HEK293 (cell line): ENCODE data around the gene KIAA1958.
A peak's percentile ranks its signal among the peaks of the same experiment; 100 is the strongest.

Experiments used
- EGR2 ChIP-seq: fragments of 450-650 bp; formaldehyde crosslinking; IDR thresholded peaks from 2 replicates; pipeline ENCODE4 v1.5.1; 2016; ENCODE audit warnings: low read depth, missing biosample characterization, missing genetic modification characterization
- GFI1B ChIP-seq: fragments of 450-650 bp; formaldehyde crosslinking; IDR thresholded peaks from 2 replicates; pipeline ENCODE4 v1.5.1; 2016; ENCODE audit warnings: missing biosample characterization, missing genetic modification characterization
- IKZF3 ChIP-seq: fragments of 450-650 bp; IDR thresholded peaks from 2 replicates; pipeline ENCODE4 v1.5.0; 2018; ENCODE audit warnings: missing biosample characterization, mild to moderate bottlenecking, missing genetic modification characterization, moderate library complexity
- KLF16 ChIP-seq: fragments of 450-650 bp; formaldehyde crosslinking; IDR thresholded peaks from 2 replicates; pipeline ENCODE4 v1.5.1; 2017; ENCODE audit warnings: missing biosample characterization, missing genetic modification characterization
- PATZ1 ChIP-seq: fragments of 450-650 bp; formaldehyde crosslinking; IDR thresholded peaks from 2 replicates; pipeline ENCODE4 v1.5.1; 2016; ENCODE audit warnings: missing biosample characterization, missing genetic modification characterization
- REPIN1 ChIP-seq: fragments of 450-650 bp; formaldehyde crosslinking; IDR thresholded peaks from 2 replicates; pipeline ENCODE4 v1.5.1; 2017; ENCODE audit warnings: missing biosample characterization, missing genetic modification characterization, low read depth
- SP3 ChIP-seq: fragments of 450-650 bp; formaldehyde crosslinking; IDR thresholded peaks from 2 replicates; pipeline ENCODE4 v1.5.1; 2016; ENCODE audit warnings: missing biosample characterization, missing genetic modification characterization
- ZBTB17 ChIP-seq: fragments of 450-650 bp; formaldehyde crosslinking; IDR thresholded peaks from 2 replicates; pipeline ENCODE4 v1.5.1; 2016; ENCODE audit warnings: missing biosample characterization, missing genetic modification characterization
- ZBTB26 ChIP-seq: fragments of 450-650 bp; formaldehyde crosslinking; optimal IDR thresholded peaks from 2 replicates; pipeline ENCODE3; 2016; ENCODE audit warnings: missing biosample characterization, mild to moderate bottlenecking, missing genetic modification characterization
- ZBTB8A ChIP-seq: fragments of 450-650 bp; formaldehyde crosslinking; IDR thresholded peaks from 2 replicates; pipeline ENCODE4 v1.5.1; 2016; ENCODE audit warnings: missing biosample characterization, missing genetic modification characterization
- ZFHX2 ChIP-seq: fragments of 450-650 bp; formaldehyde crosslinking; conservative IDR thresholded peaks from 2 replicates; pipeline ENCODE4 v1.5.1; 2016; ENCODE audit warnings: missing biosample characterization, missing genetic modification characterization
- ZNF138 ChIP-seq: fragments of 450-650 bp; formaldehyde crosslinking; IDR thresholded peaks from 2 replicates; pipeline ENCODE4 v1.5.1; 2016; ENCODE audit warnings: missing biosample characterization, missing genetic modification characterization, borderline replicate concordance
- ZNF146 ChIP-seq: fragments of 450-650 bp; formaldehyde crosslinking; IDR thresholded peaks from 2 replicates; pipeline ENCODE4 v1.5.1; 2016; ENCODE audit warnings: missing biosample characterization, missing genetic modification characterization
- ZNF248 ChIP-seq: fragments of 450-650 bp; formaldehyde crosslinking; IDR thresholded peaks from 2 replicates; pipeline ENCODE4 v1.5.1; 2017; ENCODE audit warnings: missing biosample characterization, missing genetic modification characterization
- ZNF404 ChIP-seq: fragments of 450-650 bp; formaldehyde crosslinking; IDR thresholded peaks from 2 replicates; pipeline ENCODE4 v1.5.1; 2017; ENCODE audit warnings: missing biosample characterization, missing genetic modification characterization
- ZNF514 ChIP-seq: fragments of 450-650 bp; formaldehyde crosslinking; IDR thresholded peaks from 2 replicates; pipeline ENCODE4 v1.5.1; 2016; ENCODE audit warnings: missing biosample characterization, missing genetic modification characterization
- ZNF521 ChIP-seq: fragments of 450-650 bp; formaldehyde crosslinking; IDR thresholded peaks from 2 replicates; pipeline ENCODE4 v1.5.1; 2017; ENCODE audit warnings: missing biosample characterization, mild to moderate bottlenecking, missing genetic modification characterization
- ZNF555 ChIP-seq: fragments of 450-650 bp; formaldehyde crosslinking; conservative IDR thresholded peaks from 2 replicates; pipeline ENCODE4 v1.5.1; 2017; ENCODE audit warnings: missing biosample characterization, mild to moderate bottlenecking, missing genetic modification characterization, inconsistent platforms
- ZNF600 ChIP-seq: fragments of 450-650 bp; formaldehyde crosslinking; IDR thresholded peaks from 2 replicates; pipeline ENCODE4 v1.5.1; 2016; ENCODE audit warnings: missing biosample characterization, missing genetic modification characterization
- ZNF791 ChIP-seq: fragments of 450-650 bp; formaldehyde crosslinking; IDR thresholded peaks from 2 replicates; pipeline ENCODE4 v1.5.1; 2016; ENCODE audit warnings: missing biosample characterization, missing genetic modification characterization
- ZNF837 ChIP-seq: fragments of 450-650 bp; formaldehyde crosslinking; IDR thresholded peaks from 2 replicates; pipeline ENCODE4 v1.5.1; 2016; ENCODE audit warnings: missing biosample characterization, missing genetic modification characterization
- ZXDB ChIP-seq: fragments of 450-650 bp; formaldehyde crosslinking; IDR thresholded peaks from 2 replicates; pipeline ENCODE4 v1.5.1; 2016; ENCODE audit warnings: missing biosample characterization, missing genetic modification characterization
- TF ChIP-seq, protein P1 (sequence below): fragments of 450-650 bp; formaldehyde crosslinking; conservative IDR thresholded peaks from 2 replicates; pipeline ENCODE4 v1.5.1; 2016; ENCODE audit warnings: low read depth, missing biosample characterization, missing genetic modification characterization
- TF ChIP-seq, protein P2 (sequence below): fragments of 450-650 bp; formaldehyde crosslinking; IDR thresholded peaks from 2 replicates; pipeline ENCODE4 v1.5.0; 2017; ENCODE audit warnings: missing biosample characterization, missing genetic modification characterization, borderline replicate concordance

KIAA1958 gene

DNA sequence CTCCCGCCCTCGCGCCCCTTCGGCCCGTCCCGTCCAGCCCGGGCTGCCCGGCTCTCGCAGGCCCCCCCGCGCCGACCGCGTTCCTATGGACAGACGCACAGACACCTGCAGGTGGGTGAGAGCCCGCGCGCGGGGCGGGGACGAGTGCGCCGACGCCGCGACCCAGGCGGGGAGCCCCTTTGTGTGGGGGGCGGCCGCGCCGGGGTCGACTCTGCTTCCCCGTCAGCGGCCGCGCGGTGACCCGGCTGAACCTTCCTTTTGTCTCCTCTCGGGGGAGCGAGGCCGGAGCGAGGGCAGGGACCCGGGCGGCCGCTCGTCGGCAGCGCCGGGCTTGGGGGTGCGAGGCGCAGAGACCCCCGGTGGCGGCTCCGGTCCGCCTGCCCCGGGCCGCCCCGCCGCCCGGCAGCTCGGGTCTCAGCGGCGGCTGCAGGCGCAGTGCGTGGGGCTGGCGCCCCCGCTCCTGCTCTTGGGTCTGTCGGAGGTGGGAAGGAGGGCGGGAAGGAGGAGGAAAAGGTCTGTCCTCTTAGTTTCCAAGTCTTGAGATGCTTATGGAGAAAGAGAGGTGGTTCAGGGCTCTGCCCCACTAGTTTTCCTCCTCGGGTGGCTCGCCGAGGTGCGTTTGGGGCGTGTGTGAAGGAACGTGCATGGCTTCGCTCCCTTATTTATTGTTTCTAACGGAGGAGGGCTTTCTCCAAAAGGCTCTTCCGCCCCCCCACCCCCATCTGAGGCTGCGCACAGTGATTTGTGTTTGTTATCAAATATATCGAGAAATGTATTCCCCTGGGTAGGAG is 576 bp downstream of the KIAA1958 start (continued):
- TF ChIP-seq, protein P1, sequence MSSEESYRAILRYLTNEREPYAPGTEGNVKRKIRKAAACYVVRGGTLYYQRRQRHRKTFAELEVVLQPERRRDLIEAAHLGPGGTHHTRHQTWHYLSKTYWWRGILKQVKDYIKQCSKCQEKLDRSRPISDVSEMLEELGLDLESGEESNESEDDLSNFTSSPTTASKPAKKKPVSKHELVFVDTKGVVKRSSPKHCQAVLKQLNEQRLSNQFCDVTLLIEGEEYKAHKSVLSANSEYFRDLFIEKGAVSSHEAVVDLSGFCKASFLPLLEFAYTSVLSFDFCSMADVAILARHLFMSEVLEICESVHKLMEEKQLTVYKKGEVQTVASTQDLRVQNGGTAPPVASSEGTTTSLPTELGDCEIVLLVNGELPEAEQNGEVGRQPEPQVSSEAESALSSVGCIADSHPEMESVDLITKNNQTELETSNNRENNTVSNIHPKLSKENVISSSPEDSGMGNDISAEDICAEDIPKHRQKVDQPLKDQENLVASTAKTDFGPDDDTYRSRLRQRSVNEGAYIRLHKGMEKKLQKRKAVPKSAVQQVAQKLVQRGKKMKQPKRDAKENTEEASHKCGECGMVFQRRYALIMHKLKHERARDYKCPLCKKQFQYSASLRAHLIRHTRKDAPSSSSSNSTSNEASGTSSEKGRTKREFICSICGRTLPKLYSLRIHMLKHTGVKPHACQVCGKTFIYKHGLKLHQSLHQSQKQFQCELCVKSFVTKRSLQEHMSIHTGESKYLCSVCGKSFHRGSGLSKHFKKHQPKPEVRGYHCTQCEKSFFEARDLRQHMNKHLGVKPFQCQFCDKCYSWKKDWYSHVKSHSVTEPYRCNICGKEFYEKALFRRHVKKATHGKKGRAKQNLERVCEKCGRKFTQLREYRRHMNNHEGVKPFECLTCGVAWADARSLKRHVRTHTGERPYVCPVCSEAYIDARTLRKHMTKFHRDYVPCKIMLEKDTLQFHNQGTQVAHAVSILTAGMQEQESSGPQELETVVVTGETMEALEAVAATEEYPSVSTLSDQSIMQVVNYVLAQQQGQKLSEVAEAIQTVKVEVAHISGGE: 0 out of 2 replicates have a peak, but pooled peaks have one; percentile 14
- TF ChIP-seq ZNF555 (tag by site-specific recombination) (no peak), ZNF837 (tag by site-specific recombination) (no peak), ZNF600 (tag by site-specific recombination) (0 out of 2 replicates have a peak, but pooled peaks have one; percentile 11), GFI1B (0 out of 2 replicates have a peak, but pooled peaks have one; percentile 39), ZNF146 (tag by site-specific recombination) (no peak), ZNF521 (no peak), ZFHX2 (peak; percentile 59; the same call in 1 of the 2 replicates), EGR2 (tag by site-specific recombination) (peak; percentile 45), ZNF248 (no peak), SP3 (tag by site-specific recombination) (peak; percentile 24; the same call in 1 of the 2 replicates), ZNF514 (tag by site-specific recombination) (no peak), ZNF791 (tag by site-specific recombination) (no peak), ZBTB8A (tag by site-specific recombination) (no peak), ZXDB (0 out of 2 replicates have a peak, but pooled peaks have one; percentile 19), PATZ1 (peak; percentile 58; the same call in 1 of the 2 replicates), ZNF138 (tag by site-specific recombination) (no peak), ZBTB17 (tag by site-specific recombination) (peak; percentile 37; the same call in 1 of the 2 replicates), IKZF3 (tag by site-specific recombination) (no peak), REPIN1 (tag by site-specific recombination) (no peak), ZBTB26 (tag by site-specific recombination) (peak; percentile 46), ZNF404 (tag by site-specific recombination) (no peak), KLF16 (tag by site-specific recombination) (no peak)
- TF ChIP-seq, protein P2, sequence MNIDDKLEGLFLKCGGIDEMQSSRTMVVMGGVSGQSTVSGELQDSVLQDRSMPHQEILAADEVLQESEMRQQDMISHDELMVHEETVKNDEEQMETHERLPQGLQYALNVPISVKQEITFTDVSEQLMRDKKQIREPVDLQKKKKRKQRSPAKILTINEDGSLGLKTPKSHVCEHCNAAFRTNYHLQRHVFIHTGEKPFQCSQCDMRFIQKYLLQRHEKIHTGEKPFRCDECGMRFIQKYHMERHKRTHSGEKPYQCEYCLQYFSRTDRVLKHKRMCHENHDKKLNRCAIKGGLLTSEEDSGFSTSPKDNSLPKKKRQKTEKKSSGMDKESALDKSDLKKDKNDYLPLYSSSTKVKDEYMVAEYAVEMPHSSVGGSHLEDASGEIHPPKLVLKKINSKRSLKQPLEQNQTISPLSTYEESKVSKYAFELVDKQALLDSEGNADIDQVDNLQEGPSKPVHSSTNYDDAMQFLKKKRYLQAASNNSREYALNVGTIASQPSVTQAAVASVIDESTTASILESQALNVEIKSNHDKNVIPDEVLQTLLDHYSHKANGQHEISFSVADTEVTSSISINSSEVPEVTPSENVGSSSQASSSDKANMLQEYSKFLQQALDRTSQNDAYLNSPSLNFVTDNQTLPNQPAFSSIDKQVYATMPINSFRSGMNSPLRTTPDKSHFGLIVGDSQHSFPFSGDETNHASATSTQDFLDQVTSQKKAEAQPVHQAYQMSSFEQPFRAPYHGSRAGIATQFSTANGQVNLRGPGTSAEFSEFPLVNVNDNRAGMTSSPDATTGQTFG (tag by site-specific recombination): no peak
- TF ChIP-seq, all 188 proteins: peak for 17
